DND-41 (cell line): Measurements from ENCODE around the gene MEGF11.

Experiments
- CTCF ChIP-seq: IDR thresholded peaks from 2 replicates; pipeline ENCODE4 v1.5.1; 2012; ENCODE audit warnings: borderline replicate concordance, low read length, moderate library complexity, mild to moderate bottlenecking; ENCODE audit not compliant: poor library complexity, severe bottlenecking; ENCODE audit errors: extremely low read depth
- EZH2 ChIP-seq: IDR thresholded peaks from 3 replicates; pipeline ENCODE4 v1.6.1; 2012; ENCODE audit warnings: borderline replicate concordance, low read depth, mild to moderate bottlenecking, moderate library complexity, low read length, inconsistent platforms; ENCODE audit not compliant: severe bottlenecking

DNA sequence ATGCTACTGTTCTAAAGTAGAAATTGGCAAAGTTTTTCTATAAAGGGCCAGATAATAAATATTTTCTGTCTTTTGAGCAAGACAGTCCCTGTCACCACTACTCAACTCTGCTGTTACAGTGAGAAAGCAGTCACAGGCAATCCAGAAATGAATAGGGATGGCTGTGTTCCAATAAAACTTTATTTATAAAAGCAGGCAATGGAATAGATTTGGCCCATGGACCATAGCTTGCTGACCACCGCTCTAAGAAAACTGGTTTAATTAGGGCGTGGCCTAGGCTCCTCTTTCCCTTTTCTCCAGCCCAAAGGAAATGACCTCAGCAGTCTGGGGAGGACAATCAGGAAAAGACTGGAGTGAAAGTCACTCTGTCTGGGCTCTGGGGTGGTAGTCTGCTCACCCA lies 183.8 kb downstream of the MEGF11 start:
- TF ChIP-seq CTCF: no peak
- TF ChIP-seq EZH2: no peak
